GM23338 (cell line): ENCODE data around the gene VEGFA. TPM values are rescaled to one million over a fixed set of nuclear protein-coding genes. Genes with fewer than 3 reads are reported as not detected.
A peak's percentile ranks its signal among the peaks of the same experiment; 100 is the strongest.

ENCODE experiments used
- ATAC-seq: fragments of 200-7000 bp; cut with Tn5 transposase; 3 replicates; pipeline ENCODE4 v1.9.1; 2020
- DNase-seq: peaks from one replicate; pipeline ENCODE4 v3.0.0-alpha.2; 2015; ENCODE audit warnings: low spot score
- H2AFZ ChIP-seq: fragments of 200-600 bp; sonication (generic); 2 replicates; pipeline ENCODE4 v1.8.0; 2016; ENCODE audit warnings: antibody characterized with exemption, mild to moderate bottlenecking, moderate library complexity
- H3F3A ChIP-seq: fragments of 200-600 bp; sonication (generic); replicated peaks from 2 replicates; pipeline ENCODE4 v1.8.0; 2017; ENCODE audit warnings: antibody characterized with exemption, mixed run types, low read depth
- H3K27ac ChIP-seq: fragments of 200-600 bp; sonication (generic); 2 replicates; pipeline ENCODE4 v1.6.1; 2016; ENCODE audit warnings: low read depth
- H3K27me3 ChIP-seq: fragments of 200-600 bp; sonication (generic); 2 replicates; pipeline ENCODE4 v1.8.0; 2016; ENCODE audit warnings: mild to moderate bottlenecking, mixed run types, moderate library complexity; ENCODE audit not compliant: insufficient read depth
- H3K36me3 ChIP-seq: fragments of 200-600 bp; sonication (generic); 2 replicates; pipeline ENCODE4 v1.8.0; 2016; ENCODE audit warnings: mild to moderate bottlenecking; ENCODE audit not compliant: insufficient read depth
- H3K4me1 ChIP-seq: fragments of 200-600 bp; sonication (generic); 2 replicates; pipeline ENCODE4 v1.8.0; 2016; ENCODE audit warnings: mild to moderate bottlenecking, moderate library complexity; ENCODE audit not compliant: insufficient read depth
- H3K4me2 ChIP-seq: fragments of 200-600 bp; sonication (generic); 2 replicates; pipeline ENCODE4 v1.7.1; 2017; ENCODE audit warnings: mixed run types
- H3K4me3 ChIP-seq: fragments of 200-600 bp; sonication (generic); 2 replicates; pipeline ENCODE4 v1.6.1; 2016; ENCODE audit warnings: mixed run types
- H3K79me2 ChIP-seq: fragments of 200-600 bp; sonication (generic); replicated peaks from 2 replicates; pipeline ENCODE4 v1.8.0; 2017; ENCODE audit warnings: mild to moderate bottlenecking; ENCODE audit not compliant: insufficient read depth
- H3K9me2 ChIP-seq: fragments of 200-600 bp; sonication (generic); 2 replicates; pipeline ENCODE4 v1.8.0; 2017; ENCODE audit not compliant: insufficient read depth
- H4K20me1 ChIP-seq: fragments of 200-600 bp; sonication (generic); replicated peaks from 2 replicates; pipeline ENCODE4 v1.8.0; 2017; ENCODE audit warnings: mild to moderate bottlenecking; ENCODE audit not compliant: insufficient read depth
- H3K27ac Mint-ChIP-seq: 2 replicates; pipeline ENCODE4 v1.8.0; 2020; ENCODE audit warnings: inconsistent platforms, mild to moderate bottlenecking, moderate library complexity, mixed read lengths
- H3K27me3 Mint-ChIP-seq: 3 replicates; pipeline ENCODE4 v1.8.0; 2022; ENCODE audit warnings: low read depth, mild to moderate bottlenecking, moderate library complexity, mixed read lengths, inconsistent platforms; ENCODE audit not compliant: insufficient read depth, poor library complexity
- H3K36me3 Mint-ChIP-seq: 3 replicates; pipeline ENCODE4 v1.8.0; 2021; ENCODE audit warnings: low read depth, mild to moderate bottlenecking, inconsistent platforms, moderate library complexity, mixed read lengths
- H3K4me1 Mint-ChIP-seq: 3 replicates; pipeline ENCODE4 v1.8.0; 2020; ENCODE audit warnings: mild to moderate bottlenecking, inconsistent platforms, mixed read lengths
- H3K4me3 Mint-ChIP-seq: 3 replicates; pipeline ENCODE4 v1.8.0; 2021; ENCODE audit warnings: moderate library complexity, mild to moderate bottlenecking, inconsistent platforms, mixed read lengths
- H3K9me3 Mint-ChIP-seq: 3 replicates; pipeline ENCODE4 v1.8.0; 2020; ENCODE audit warnings: moderate library complexity, mild to moderate bottlenecking, inconsistent platforms, mixed read lengths
- CREB1 ChIP-seq: fragments of 250-450 bp; sonication (Bioruptor Pico); IDR thresholded peaks from 2 replicates; pipeline ENCODE4 v1.5.0; 2020; ENCODE audit warnings: low read depth, mild to moderate bottlenecking, moderate library complexity
- EZH2 ChIP-seq: fragments of 200-600 bp; sonication (generic); IDR thresholded peaks from one replicate; pipeline ENCODE4 v1.8.0; 2017; ENCODE audit warnings: antibody characterized with exemption, mild to moderate bottlenecking, low read depth; ENCODE audit not compliant: unreplicated experiment
- NANOG ChIP-seq: IDR thresholded peaks from 2 replicates; pipeline ENCODE4 v1.6.1; 2016; ENCODE audit warnings: antibody characterized with exemption, borderline replicate concordance
- POLR2AphosphoS5 ChIP-seq: IDR thresholded peaks from 2 replicates; pipeline ENCODE4 v1.6.1; 2016; ENCODE audit warnings: antibody characterized with exemption, low read depth
- long read RNA-seq: library from polyadenylated mRNA; unstranded; transcript quantifications from one replicate; pipeline ENCODE4 v2.0.0, GENCODE V29; 2020; ENCODE audit not compliant: unreplicated experiment
- polyA plus RNA-seq: library from polyadenylated mRNA; unstranded; fragments of >200 nt; fragmentation: Nextera tagmentation; extraction: Ambion mirVana; gene quantifications from 2 replicates; pipeline ENCODE4 v1.2.1, GENCODE V29; 2016
- total RNA-seq: library from RNA; depleted of rRNA; stranded (reverse); fragments of >200 nt; shearing (Covaris generic); gene quantifications from 2 replicates; pipeline ENCODE4 v1.2.3, GENCODE V29; 2014; rRNA removed
- TF ChIP-seq, protein P1 (sequence below), 2 experiments: fragments of 200-600 bp in 1 of 2; sonication (generic) in 1 of 2; conservative IDR thresholded peaks; 2 replicates each; pipeline versions ENCODE4 v1.5.1 to v1.6.1; 2016 to 2017; ENCODE audit warnings: antibody characterized with exemption in 2 of 2, low read depth in 2 of 2, mild to moderate bottlenecking in 2 of 2, moderate library complexity in 1 of 2
- TF ChIP-seq, protein P2 (sequence below): IDR thresholded peaks from 2 replicates; pipeline ENCODE4 v1.6.1; 2016; ENCODE audit warnings: antibody characterized with exemption
- TF ChIP-seq, protein P3 (sequence below): fragments of 250-450 bp; sonication (Bioruptor Pico); IDR thresholded peaks from 2 replicates; pipeline ENCODE4 v1.5.0; 2020; ENCODE audit warnings: mild to moderate bottlenecking, moderate library complexity

Gene VEGFA
- total RNA-seq: 55.9 and 61.1 TPM in 2 replicates
- polyA plus RNA-seq: 10.9 and 13.3 TPM in 2 replicates
- long read RNA-seq, partial matches to known transcripts: 0 of 4 reads
- long read RNA-seq, other reads (novel, unspliced or antisense): 4 of 4 reads

DNA sequence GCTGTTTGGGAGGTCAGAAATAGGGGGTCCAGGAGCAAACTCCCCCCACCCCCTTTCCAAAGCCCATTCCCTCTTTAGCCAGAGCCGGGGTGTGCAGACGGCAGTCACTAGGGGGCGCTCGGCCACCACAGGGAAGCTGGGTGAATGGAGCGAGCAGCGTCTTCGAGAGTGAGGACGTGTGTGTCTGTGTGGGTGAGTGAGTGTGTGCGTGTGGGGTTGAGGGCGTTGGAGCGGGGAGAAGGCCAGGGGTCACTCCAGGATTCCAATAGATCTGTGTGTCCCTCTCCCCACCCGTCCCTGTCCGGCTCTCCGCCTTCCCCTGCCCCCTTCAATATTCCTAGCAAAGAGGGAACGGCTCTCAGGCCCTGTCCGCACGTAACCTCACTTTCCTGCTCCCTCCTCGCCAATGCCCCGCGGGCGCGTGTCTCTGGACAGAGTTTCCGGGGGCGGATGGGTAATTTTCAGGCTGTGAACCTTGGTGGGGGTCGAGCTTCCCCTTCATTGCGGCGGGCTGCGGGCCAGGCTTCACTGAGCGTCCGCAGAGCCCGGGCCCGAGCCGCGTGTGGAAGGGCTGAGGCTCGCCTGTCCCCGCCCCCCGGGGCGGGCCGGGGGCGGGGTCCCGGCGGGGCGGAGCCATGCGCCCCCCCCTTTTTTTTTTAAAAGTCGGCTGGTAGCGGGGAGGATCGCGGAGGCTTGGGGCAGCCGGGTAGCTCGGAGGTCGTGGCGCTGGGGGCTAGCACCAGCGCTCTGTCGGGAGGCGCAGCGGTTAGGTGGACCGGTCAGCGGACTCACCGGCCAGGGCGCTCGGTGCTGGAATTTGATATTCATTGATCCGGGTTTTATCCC lies at the start of gene VEGFA:
VEGFA (plus strand) TSS at position 686 of the 846 bp plus-strand sequence.
- Histone ChIP-seq H3K4me2 (peak within 1 kb of the TSS; percentile 100), H4K20me1 (0 out of 2 replicates have a peak, but pooled peaks cover 3% of the 10 kb centered on the region), H3F3A (no peaks in the 10 kb centered on the region), H3K79me2 (peaks cover 35% of the 10 kb centered on the region), H3K27me3 (no peaks in the 10 kb centered on the region), H3K36me3 (no peaks in the 10 kb centered on the region), H2AFZ (peak within 1 kb of the TSS; percentile 89), H3K27ac (peak within 1 kb of the TSS; percentile 78; the same call in 1 of the 2 replicates), H3K4me1 (peaks cover 40% of the 10 kb centered on the region), H3K4me3 (peak within 1 kb of the TSS; percentile 99), H3K9me2 (0 out of 2 replicates have a peak, but pooled peaks cover 3% of the 10 kb centered on the region)
- peaks cover 29% of the 10 kb centered on the region for H3K27me3 Mint-ChIP-seq
- H3K4me1 Mint-ChIP-seq: peaks cover 41% of the 10 kb centered on the region
- DNase-seq (peak; percentile 93), ATAC-seq (peak; percentile 47)
- peak within 1 kb of the TSS; percentile 87 for H3K27ac Mint-ChIP-seq
- H3K4me3 Mint-ChIP-seq: peak within 1 kb of the TSS; percentile 98
- TF ChIP-seq, protein P1, sequence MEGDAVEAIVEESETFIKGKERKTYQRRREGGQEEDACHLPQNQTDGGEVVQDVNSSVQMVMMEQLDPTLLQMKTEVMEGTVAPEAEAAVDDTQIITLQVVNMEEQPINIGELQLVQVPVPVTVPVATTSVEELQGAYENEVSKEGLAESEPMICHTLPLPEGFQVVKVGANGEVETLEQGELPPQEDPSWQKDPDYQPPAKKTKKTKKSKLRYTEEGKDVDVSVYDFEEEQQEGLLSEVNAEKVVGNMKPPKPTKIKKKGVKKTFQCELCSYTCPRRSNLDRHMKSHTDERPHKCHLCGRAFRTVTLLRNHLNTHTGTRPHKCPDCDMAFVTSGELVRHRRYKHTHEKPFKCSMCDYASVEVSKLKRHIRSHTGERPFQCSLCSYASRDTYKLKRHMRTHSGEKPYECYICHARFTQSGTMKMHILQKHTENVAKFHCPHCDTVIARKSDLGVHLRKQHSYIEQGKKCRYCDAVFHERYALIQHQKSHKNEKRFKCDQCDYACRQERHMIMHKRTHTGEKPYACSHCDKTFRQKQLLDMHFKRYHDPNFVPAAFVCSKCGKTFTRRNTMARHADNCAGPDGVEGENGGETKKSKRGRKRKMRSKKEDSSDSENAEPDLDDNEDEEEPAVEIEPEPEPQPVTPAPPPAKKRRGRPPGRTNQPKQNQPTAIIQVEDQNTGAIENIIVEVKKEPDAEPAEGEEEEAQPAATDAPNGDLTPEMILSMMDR (conservative IDR thresholded peaks at IDR 0.05; ENCODE audit: low read depth in 2 of 2): peak; percentile 98
- TF ChIP-seq, protein P2, sequence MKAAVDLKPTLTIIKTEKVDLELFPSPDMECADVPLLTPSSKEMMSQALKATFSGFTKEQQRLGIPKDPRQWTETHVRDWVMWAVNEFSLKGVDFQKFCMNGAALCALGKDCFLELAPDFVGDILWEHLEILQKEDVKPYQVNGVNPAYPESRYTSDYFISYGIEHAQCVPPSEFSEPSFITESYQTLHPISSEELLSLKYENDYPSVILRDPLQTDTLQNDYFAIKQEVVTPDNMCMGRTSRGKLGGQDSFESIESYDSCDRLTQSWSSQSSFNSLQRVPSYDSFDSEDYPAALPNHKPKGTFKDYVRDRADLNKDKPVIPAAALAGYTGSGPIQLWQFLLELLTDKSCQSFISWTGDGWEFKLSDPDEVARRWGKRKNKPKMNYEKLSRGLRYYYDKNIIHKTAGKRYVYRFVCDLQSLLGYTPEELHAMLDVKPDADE: no peak
- TF ChIP-seq CREB1 (peak; percentile 41), NANOG (no peak), POLR2AphosphoS5 (peak; percentile 94), EZH2 (no peak)
- TF ChIP-seq, protein P3, sequence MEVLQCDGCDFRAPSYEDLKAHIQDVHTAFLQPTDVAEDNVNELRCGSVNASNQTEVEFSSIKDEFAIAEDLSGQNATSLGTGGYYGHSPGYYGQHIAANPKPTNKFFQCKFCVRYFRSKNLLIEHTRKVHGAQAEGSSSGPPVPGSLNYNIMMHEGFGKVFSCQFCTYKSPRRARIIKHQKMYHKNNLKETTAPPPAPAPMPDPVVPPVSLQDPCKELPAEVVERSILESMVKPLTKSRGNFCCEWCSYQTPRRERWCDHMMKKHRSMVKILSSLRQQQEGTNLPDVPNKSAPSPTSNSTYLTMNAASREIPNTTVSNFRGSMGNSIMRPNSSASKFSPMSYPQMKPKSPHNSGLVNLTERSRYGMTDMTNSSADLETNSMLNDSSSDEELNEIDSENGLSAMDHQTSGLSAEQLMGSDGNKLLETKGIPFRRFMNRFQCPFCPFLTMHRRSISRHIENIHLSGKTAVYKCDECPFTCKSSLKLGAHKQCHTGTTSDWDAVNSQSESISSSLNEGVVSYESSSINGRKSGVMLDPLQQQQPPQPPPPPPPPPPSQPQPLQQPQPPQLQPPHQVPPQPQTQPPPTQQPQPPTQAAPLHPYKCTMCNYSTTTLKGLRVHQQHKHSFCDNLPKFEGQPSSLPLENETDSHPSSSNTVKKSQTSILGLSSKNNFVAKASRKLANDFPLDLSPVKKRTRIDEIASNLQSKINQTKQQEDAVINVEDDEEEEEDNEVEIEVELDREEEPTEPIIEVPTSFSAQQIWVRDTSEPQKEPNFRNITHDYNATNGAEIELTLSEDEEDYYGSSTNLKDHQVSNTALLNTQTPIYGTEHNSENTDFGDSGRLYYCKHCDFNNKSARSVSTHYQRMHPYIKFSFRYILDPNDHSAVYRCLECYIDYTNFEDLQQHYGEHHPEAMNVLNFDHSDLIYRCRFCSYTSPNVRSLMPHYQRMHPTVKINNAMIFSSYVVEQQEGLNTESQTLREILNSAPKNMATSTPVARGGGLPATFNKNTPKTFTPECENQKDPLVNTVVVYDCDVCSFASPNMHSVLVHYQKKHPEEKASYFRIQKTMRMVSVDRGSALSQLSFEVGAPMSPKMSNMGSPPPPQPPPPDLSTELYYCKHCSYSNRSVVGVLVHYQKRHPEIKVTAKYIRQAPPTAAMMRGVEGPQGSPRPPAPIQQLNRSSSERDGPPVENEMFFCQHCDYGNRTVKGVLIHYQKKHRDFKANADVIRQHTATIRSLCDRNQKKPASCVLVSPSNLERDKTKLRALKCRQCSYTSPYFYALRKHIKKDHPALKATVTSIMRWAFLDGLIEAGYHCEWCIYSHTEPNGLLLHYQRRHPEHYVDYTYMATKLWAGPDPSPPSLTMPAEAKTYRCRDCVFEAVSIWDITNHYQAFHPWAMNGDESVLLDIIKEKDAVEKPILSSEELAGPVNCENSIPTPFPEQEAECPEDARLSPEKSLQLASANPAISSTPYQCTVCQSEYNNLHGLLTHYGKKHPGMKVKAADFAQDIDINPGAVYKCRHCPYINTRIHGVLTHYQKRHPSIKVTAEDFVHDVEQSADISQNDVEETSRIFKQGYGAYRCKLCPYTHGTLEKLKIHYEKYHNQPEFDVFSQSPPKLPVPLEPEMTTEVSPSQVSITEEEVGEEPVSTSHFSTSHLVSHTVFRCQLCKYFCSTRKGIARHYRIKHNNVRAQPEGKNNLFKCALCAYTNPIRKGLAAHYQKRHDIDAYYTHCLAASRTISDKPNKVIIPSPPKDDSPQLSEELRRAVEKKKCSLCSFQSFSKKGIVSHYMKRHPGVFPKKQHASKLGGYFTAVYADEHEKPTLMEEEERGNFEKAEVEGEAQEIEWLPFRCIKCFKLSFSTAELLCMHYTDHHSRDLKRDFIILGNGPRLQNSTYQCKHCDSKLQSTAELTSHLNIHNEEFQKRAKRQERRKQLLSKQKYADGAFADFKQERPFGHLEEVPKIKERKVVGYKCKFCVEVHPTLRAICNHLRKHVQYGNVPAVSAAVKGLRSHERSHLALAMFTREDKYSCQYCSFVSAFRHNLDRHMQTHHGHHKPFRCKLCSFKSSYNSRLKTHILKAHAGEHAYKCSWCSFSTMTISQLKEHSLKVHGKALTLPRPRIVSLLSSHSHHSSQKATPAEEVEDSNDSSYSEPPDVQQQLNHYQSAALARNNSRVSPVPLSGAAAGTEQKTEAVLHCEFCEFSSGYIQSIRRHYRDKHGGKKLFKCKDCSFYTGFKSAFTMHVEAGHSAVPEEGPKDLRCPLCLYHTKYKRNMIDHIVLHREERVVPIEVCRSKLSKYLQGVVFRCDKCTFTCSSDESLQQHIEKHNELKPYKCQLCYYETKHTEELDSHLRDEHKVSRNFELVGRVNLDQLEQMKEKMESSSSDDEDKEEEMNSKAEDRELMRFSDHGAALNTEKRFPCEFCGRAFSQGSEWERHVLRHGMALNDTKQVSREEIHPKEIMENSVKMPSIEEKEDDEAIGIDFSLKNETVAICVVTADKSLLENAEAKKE (CRISPR knock-in tag): no peak
- peaks cover 3% of the 10 kb centered on the region; the same call in 1 of the 3 replicates for H3K9me3 Mint-ChIP-seq
- H3K36me3 Mint-ChIP-seq: peaks cover 19% of the 10 kb centered on the region
